Kidney tubule cell (primary cell): ENCODE results near the gene RWDD4.
A peak's percentile ranks its signal among the peaks of the same experiment; 100 is the strongest.
"Not testable (repeated sequence)": the region's sequence is repeated elsewhere in the genome, so short reads cannot be mapped to it uniquely, and the experiment has no call there.

Experiments used
- DNase-seq: peaks from one replicate; pipeline ENCODE4 v3.0.0-alpha.2; 2018; ENCODE audit warnings: low spot score

The RWDD4 gene

DNA sequence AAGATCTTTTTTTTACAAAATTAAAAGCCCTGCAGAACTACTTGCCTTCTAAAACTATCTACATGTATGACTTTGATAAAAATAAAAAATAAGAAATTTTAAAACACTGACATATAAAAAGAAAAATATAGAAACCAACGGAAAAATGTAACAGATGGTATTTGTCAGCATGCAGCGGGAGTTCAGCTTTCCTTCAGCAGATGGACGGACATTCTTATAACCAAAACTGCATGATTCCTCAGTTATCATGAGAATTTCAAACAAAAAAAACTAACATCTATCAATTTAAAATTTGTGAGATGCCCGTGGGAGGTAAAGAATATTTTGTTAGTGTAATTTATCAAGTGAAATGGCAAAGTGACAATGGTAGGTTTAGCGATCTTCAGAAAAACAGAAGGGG is 23.2 kb downstream of the RWDD4 start:
- no peak for DNase-seq

DNA sequence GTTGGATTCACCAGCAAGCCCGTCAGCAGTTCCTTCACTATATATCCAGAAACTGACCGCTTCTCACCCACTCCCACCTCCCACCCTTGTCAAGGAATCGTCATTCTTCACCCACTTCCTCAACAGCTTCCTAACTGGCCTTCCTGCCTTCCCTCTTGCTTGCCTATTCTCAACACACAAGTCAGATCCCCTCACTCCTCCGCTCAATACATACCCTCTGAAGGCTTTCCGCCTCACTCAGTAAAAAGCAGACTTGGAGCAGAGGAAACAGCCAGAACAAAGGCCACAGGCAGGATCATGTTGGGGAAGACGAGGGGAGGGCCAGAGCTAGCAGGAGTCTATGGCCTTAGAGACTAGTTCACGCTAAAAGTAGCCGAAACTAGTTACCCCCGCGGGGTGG is 23.7 kb downstream of the RWDD4 start:
- no peak for DNase-seq

DNA sequence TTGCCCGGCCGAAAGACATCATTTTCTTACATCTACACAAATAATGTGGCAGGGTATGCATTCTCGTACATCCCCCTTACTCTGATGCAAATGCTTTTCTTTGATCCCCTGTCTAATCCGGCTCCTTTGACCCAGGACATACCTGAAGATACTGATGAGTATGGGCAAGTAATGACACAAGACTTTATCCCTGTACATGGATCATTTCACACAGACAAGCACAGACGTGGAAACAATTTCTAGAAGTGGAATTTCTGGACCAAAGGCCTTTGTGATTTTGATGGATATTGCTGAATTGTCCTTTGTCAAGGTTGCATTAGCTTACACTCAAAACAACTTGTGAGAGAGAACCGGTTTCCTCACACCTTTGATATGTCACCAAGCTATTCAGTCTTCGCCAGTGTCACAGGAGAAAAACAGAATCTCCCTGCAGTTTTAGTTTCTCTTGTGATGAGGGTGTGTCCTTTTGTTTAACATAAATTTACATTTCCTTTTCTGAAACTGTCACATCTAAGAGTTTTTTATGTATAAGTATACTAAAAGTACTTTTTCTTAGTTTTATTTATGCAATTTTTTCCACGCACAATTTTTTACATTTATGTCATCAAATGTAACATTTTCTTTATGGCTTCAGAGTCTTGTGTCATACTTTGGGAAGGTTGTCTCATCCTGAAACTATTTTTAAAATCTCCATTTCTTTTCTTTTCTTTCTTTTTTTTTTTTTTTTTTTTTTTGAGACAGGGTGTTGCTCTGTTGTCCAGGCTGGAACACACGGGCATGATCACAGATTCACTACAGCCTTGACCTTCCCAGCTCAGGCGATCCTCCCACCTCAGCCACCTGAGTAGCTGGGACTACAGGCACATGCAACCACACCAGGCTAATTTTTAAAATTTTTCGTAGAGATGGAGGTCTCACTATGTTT is 25.2 kb downstream of the RWDD4 start:
- DNase-seq, result no peak

DNA sequence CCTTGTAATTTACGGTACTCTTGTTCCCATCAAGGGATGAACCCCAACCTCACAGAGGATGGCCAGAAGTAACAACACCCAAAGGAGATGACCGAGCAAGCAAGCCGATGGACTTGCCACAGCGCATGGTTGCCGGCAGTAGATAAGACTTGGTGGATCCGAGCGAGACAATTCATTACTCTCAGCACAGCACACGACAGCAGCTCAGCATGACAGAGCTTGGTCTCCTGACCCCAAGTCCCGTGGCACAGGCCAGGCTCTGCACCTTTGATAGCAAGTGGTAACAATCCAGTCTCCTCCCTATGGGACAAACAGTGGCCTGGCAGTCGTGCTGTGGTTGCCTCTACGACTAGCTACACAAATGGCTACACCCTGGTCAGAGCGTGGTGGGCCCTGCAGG is 26.3 kb downstream of the RWDD4 start:
- DNase-seq, result no peak

DNA sequence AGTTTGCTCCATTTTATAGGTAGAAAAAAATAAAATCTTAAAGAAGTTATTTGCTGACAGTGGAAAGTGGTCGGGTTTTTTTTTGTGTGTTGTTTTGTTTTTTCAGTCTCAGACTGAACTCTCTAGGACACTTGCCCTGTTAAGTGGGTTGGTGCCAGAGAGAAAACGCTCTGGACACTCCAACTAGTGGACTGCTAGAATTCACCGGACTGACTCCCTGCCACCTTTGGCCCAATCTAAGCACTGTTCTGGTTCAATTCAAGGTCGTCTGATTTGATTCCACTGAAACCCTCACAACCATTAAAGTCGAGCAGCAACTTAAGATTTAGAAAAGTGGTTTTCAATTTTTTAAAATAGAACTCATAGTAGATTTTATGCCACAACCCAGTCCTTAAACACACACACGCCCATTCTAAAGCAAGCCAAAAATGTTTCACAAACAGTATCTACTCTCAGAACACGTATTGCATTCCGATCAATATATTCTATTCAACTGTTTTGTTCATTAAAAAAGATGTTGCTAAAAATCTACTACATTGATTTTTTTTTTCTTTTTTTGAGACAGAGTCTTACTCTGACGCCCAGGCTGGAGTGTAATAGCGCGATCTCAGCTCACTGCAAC is 27.3 kb downstream of the RWDD4 start:
- DNase-seq, result no peak

DNA sequence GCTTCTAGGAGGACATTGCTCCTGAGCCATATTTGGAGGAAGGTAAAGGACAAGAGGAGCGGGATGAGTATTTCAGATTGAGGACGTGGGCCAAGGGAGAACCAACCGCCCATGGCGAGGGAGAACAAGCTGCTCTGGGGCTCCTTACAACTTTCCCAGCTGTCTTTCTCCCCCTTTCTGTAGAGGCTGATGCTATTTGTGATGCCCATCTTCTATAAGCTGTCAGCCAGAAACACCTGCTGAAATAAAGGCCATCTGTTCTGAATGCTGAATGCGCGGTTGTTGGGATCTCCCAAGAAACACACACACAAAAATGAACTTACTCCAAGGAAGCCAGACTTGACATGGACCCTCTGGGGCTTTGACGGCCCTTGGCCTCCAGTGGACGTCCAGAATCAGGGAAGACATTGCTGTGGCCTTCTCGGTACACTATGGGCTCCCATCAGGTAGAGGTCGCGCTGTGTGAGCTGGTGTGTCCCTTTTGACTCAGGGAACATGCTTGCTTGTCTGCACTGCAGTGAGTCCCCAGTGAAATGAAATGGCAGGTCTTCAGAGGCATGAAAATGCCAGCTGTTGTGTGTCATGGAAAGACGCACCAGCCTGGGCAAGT is 30.9 kb downstream of the RWDD4 start:
- DNase-seq, result no peak

DNA sequence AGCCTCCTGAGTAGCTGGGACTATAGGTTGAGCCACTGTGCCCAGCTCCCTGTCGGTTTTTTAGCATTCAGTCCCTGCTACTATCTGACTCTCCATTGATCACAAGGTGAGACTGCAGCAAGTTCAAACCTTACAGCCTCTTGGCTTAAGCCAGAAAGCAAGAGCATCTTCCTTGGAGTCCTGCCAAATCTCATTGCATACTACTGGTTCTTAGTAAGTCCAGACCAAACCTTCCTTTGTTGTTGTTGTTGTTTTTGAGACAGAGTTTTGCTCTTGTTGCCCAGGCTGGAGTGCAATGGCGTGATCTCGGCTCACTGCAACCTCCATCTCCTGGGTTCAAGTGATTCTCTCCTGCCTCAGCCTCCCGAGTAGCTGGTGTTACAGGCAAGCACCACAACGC is 31.7 kb downstream of the RWDD4 start:
- not testable (repeated sequence) for DNase-seq

DNA sequence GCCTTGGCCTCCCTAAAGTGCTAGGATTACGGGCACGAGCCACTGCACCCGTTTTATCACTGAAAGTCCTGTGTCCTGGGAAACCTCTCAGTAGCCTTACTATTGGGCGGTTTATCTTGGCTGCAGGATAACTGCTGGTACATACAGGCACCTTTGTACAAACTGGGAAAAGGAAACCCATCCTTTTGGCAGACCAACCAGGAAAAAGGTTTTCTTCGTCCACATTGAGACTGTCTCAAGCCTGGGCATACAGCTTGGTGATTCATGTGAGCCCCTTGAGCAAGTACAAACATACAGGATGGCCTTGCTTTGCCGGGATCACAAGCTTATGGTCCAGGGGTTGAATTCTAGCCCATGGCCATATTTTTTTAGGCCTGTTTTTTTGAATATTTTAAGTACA is 32.8 kb downstream of the RWDD4 start:
- DNase-seq, result no peak

DNA sequence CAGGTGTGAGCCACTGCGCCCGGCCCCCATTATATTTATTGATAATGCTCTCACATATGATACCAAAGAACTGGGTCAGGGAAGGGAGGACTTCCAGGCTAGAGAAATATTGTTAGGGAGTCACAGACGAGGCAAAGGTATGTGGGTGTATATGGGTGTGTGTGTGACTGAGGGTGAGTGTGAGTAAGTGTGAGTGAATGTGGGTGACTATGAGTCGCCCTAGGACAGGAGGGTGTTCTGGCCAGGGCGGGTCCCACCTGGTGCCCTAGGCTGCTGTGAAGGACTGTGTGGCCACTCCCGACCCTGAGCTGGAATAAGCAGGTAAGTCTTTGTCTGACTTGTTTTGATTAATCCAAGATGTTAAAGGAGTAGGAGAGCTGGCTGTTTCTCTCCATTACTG is 34.4 kb downstream of the RWDD4 start:
- no peak for DNase-seq

DNA sequence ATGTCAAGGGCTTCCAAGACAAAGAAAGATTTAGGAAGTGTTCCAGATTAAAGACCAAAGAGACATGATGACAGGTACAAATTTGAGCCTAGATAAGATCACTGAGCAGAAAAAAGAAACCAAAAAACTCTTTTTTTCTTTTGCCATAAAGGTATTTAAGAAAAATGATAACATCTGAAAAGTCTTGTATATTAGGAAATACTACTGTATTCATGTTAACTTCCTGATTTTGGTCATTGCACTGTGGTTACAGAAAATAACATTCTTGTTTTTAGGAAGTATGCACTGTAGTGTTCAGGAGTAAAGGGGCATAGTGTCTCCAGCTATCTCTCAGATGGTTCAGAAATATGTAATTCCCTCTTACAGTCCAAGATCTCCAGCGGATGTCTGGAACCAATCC is 37.1 kb downstream of the RWDD4 start:
- DNase-seq, result no peak

DNA sequence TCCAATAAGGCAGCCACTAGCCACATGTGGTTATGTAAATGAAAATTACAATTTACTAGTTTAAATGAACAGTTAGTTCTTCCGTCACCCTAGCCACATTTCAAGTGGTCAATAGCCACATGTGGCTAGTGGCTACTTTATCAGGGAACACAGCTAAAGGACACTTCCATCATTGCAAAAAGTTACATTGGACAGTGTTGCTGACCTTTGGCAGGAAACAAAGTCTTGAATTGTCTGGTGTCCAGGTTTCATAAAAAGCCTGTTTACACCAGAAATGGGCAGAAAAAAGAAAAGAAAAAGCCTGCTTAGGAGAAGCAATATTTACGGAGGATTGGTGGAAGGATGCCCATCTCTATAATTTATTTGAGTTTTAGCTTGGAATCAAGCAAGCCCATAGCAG is 38.6 kb downstream of the RWDD4 start:
- no peak for DNase-seq

DNA sequence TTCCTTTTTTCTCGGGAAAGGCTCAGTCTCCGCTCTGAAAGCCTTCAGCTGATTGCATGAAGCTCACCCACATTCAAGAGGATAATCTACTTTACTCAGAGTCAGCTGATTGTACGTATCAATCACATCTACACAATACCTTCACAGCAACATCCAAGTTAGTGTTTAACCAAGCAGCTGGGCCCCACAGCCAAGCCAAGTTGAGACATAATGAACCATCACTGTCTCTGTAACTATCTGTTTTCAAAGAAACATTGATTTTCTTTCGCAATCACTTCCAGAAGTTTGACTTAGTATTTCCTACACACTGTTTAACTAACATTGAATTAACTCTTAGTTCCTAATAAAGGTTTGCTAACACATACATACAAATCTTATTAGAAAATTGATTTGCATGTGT is 40.3 kb downstream of the RWDD4 start:
- DNase-seq, result peak; percentile 67

DNA sequence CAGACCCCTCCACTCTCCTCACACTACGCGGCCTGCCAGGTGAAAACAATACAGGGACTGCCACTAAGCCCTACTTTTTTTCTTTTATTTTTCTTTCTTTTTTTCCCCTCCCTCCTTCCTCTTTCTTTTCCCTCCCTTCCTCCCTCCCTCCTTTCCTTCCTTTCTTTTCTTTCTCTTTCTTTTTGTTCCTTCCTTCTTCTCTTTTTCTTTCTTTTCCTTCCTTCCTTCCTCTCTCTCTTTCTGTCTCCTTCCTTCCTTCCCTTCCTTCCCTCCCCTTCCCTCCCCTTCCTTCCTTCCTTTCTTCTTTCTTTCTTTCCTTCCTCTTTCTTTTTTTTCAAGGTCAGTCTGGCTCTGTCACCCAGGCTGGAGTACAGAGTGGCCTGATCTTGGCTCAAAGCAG is 41.9 kb downstream of the RWDD4 start:
- no peak for DNase-seq

DNA sequence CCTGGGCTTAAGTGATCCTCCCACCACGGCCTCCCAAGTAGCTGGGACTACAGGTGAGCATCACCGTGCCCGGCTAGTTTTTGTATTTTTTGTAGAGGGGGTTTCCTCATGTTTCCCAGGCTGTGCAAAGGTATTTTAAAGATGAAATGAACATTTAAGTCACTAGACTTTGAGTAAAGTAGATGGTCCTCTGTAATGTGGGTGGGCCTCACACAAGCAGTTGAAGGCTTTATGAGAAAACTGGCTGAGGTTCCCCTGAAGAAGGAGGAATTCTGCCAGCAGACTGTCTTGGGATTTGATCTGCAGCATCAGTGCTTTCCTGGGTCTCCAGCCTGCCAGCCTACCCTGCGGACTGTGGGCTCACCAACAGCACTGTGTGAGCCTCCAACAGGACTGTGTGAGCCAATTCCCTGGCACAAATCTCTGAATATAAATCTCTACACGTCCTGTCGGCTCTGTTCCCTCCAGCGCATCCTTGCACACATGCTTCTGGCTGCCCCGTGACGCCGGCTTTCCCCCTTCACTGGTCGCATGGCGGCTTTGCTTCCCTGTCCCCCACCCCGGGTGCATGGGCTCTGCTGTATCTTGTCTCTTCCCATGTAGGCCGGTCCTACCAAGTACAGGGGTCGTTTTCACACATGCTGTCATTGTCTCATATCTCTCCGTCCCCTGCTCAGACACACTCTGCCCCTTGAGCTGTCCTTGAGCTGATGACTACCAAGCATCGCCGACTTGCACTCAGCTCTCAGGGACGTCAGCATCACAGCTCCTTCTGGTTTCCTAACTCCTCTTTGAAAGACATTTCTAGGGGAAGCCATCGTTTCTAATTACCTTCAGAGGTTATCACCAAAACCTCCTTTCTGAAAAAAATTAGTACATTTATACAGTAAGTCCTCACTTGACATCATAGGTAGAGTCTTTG is 46.4 kb downstream of the RWDD4 start:
- no peak for DNase-seq

DNA sequence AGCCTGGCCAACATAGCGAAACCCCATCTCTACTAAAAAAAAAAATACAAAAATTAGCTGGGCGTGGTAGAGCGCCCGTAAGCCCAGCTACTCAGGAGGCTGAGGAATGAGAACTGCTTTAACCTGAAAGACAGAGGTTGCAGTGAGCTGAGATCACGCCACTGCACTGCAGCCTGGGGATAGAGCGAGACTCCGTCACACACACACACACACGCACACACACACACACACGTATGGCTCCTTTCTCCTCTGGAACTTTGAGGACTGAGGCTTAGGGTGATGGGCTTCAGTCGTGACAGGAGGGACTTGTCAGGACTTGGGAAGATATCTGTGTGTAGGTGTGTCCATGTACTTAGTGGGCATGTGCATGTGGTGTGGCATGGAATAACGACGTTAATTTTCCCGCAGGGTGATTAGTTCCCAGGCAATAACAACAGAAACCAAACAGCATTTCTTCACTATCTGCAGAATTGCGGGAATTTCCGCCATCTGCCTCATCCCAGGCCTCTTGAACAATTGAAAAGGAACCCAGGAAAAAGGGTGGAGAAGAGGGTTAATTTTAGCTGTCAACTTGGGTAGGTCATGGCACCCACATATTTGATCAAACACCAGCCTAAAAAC is 47.7 kb downstream of the RWDD4 start:
- DNase-seq, result no peak

DNA sequence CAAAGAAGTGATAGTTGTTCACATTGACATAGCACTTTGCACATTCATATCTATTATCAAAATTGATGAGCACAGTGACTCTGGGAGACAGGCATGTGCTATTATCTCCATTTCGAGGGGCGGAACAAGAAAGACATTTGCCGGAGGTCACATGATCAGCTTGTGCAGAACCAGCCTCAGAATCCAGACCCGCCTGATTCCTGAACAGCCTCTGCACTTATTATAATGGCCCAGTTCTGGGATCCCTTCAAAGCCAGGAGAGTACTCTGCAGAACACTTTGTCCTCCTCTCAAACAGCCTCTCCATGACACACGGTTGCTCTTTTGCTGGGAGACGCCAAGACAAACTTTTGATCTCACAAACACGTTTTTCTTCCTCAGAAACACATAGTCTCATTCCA is 48.4 kb downstream of the RWDD4 start:
- no peak for DNase-seq

DNA sequence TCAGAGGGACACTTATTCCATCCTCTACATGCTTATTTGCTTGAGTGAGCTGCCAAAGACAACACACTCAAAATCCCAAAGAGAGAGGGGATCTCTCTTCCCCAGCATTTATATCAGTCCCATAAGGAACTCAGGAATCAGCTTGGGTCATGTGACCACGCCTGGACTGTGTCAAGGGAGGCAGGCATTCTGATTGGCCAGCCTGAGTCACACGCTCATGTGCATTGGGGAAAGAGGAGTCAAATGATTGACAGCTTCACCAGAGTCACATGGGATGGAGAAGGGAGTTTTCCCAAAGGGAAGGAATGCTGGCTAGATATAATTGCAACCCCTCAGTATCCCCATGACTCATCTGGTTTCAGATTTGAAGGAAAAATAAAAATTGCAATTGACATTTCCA is 49.0 kb downstream of the RWDD4 start:
- peak; percentile 33 for DNase-seq

DNA sequence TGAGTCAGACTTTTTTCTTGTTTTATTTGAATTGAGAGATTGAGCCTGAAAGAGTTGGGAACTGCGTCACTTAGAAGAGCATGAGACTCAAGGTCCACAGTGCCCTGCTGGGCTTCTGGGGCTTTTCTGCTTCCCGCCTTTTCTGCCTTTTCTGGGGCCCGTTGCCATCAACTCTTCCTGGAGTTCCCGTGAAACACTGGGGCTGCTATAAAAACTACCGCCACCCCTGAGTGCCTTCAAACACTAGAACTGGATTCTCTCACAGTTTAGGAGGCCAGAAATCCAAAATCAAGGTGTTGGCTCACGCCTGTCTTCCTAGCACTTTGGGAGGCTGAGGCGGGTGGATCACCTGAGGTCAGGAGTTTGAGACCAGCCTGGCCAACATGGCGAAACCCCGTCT is 49.8 kb downstream of the RWDD4 start:
- no peak for DNase-seq

DNA sequence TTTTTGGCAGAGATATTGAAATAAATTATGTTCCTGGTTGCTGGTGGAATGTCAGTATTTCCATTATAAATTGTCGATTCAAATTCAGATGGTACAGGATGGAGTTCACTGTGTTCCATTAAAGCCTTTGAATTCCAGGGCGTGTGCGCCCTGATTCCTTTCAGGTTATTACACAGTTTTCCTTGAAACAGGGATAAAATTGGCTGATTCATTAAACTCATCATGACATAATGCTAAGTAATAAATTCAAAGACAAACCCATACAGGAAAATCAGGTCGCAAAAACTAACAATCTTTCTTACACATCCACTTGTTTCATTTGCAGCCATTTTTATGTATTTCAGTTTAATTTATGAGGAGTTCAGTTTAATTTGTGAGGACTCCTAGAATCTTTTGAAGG is 51.1 kb downstream of the RWDD4 start:
- DNase-seq, result no peak

DNA sequence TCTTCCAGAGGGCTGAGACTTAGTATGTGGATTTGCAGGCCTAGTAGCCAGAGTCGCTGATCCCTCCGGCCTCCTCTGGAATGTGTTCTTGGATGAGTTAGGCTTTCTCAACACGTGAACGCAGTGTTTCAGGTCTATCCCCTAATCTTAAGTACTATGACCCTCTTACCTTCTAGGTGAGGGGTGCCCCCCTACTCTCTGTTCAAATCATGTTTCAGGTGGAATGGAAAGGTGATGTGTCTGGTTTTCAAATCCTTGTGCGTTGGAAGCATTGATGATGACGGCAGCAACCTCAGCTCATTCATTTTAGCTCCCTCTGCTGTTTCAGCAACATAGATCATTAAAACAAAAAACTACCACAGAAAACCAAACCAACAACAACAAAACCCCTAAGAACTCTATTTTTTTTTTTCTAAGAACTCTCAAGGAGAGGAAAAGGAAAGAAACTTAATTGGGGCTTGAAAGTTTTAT is 56.4 kb downstream of the RWDD4 start:
- DNase-seq, result peak; percentile 20

DNA sequence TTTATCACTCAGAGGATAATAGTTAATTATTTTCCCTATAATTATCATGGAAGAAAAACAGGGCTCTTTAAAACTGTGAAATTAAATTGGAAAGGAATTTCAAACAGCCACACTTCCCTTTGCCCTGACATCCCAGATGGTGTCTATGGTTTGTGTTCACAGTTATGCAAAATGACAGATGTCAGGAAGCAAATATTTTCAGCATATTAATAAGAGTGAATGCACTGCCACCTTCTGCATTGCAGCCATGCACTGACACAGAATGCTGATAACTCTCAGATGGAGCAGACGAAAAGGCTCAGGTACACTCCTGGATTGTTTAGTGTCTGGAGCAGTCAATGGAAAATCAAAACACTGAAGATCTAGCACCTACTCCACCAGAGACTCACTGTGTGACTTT is 57.6 kb downstream of the RWDD4 start:
- DNase-seq, result no peak
